HL-60/S4 treated with retinoic acid at 250 ng/mL for 4 days and 3 days (cell line): Measurements from ENCODE around the gene NTRK2.

ENCODE experiments used
- in situ Hi-C: fragments of 300-500 bp; cut with MboI; formaldehyde crosslinking; loops from 2 replicates; pipeline ENCODE4 v1.7.0; 2022; ENCODE audit warnings: low sequenced_read_pairs

NTRK2 gene

GRCh38 chr9:84731696-84732095 is 62.2 kb downstream of the NTRK2 start:
- in situ Hi-C loops, result no loop called here

- in situ Hi-C loops, result no loop called here
Measured at GRCh38 chr9:84736081-84736480, 66.6 kb downstream of the NTRK2 start.

GRCh38 chr9:84736536-84736935 is 67.0 kb downstream of the NTRK2 start:
- in situ Hi-C loops, result no loop called here

GRCh38 chr9:84738353-84738752 is 68.8 kb downstream of the NTRK2 start:
- in situ Hi-C loops, result no loop called here

- in situ Hi-C loops, result no loop called here
Measured at GRCh38 chr9:84742261-84742660, 72.7 kb downstream of the NTRK2 start.

- in situ Hi-C loops, result no loop called here
Measured at GRCh38 chr9:84744195-84744594, 74.7 kb downstream of the NTRK2 start.

- in situ Hi-C loops, result no loop called here
Measured at GRCh38 chr9:84744726-84745125, 75.2 kb downstream of the NTRK2 start.

- in situ Hi-C loops, result no loop called here
Measured at GRCh38 chr9:84748112-84748511, 78.6 kb downstream of the NTRK2 start.

- in situ Hi-C loops, result no loop called here
Measured at GRCh38 chr9:84750152-84750865, 80.8 kb downstream of the NTRK2 start.

GRCh38 chr9:84751921-84752320 is 82.4 kb downstream of the NTRK2 start:
- in situ Hi-C loops, result no loop called here

- in situ Hi-C loops, result no loop called here
Measured at GRCh38 chr9:84754461-84754860, 84.9 kb downstream of the NTRK2 start.

GRCh38 chr9:84754881-84755280 is 85.4 kb downstream of the NTRK2 start:
- in situ Hi-C loops, result no loop called here

- in situ Hi-C loops, result no loop called here
Measured at GRCh38 chr9:84755380-84755779, 85.9 kb downstream of the NTRK2 start.

GRCh38 chr9:84756171-84756570 is 86.6 kb downstream of the NTRK2 start:
- in situ Hi-C loops, result no loop called here

GRCh38 chr9:84756731-84757130 is 87.2 kb downstream of the NTRK2 start:
- in situ Hi-C loops, result no loop called here

GRCh38 chr9:84758817-84759216 is 89.3 kb downstream of the NTRK2 start:
- in situ Hi-C loops, result no loop called here

- in situ Hi-C loops, result no loop called here
Measured at GRCh38 chr9:84759300-84759750, 89.8 kb downstream of the NTRK2 start.

GRCh38 chr9:84759804-84760203 is 90.3 kb downstream of the NTRK2 start:
- in situ Hi-C loops, result no loop called here

- in situ Hi-C loops, result no loop called here
Measured at GRCh38 chr9:84761137-84761808, 91.7 kb downstream of the NTRK2 start.

GRCh38 chr9:84772511-84772910 is 103.0 kb downstream of the NTRK2 start:
- in situ Hi-C loops, result no loop called here

- in situ Hi-C loops, result no loop called here
Measured at GRCh38 chr9:84773022-84773421, 103.5 kb downstream of the NTRK2 start.

- in situ Hi-C loops, result no loop called here
Measured at GRCh38 chr9:84775056-84775643, 105.6 kb downstream of the NTRK2 start.
